Stimulated activated CD4-positive, alpha-beta T cell treated with anti-CD3 and anti-CD28 coated beads, TNF-alpha, amount 100 ng/mL, for 4 hours (primary cell): ENCODE results near the gene SLC24A5.
A peak's percentile ranks its signal among the peaks of the same experiment; 100 is the strongest.

Experiments
- DNase-seq, 3 experiments: peaks; one replicate each; pipeline ENCODE4 v3.0.0-alpha.2; 2020; ENCODE audit warnings: low read depth in 3 of 3

The SLC24A5 gene

GRCh38 chr15:48112242-48112641 is 8.5 kb upstream of the SLC24A5 start:
- no peak for DNase-seq

GRCh38 chr15:48119277-48119676 is 1.5 kb upstream of the SLC24A5 start:
- DNase-seq: no peak

- no peak for DNase-seq
These were observed 1.1 kb downstream of the SLC24A5 start for GRCh38 chr15:48121849-48122248.

- no peak for DNase-seq
These were observed 6.0 kb downstream of the SLC24A5 start for GRCh38 chr15:48126667-48127355.

- DNase-seq: no peak
These were observed 10.5 kb downstream of the SLC24A5 start for GRCh38 chr15:48131324-48131723.

- DNase-seq: no peak
These were observed 12.1 kb downstream of the SLC24A5 start for GRCh38 chr15:48132874-48133273.

- no peak for DNase-seq
These were observed 23.1 kb downstream of the SLC24A5 start for GRCh38 chr15:48143856-48144255.

- no peak for DNase-seq
These were observed 24.1 kb downstream of the SLC24A5 start for GRCh38 chr15:48144889-48145288.

GRCh38 chr15:48145923-48146322 is 25.1 kb downstream of the SLC24A5 start:
- no peak for DNase-seq

- no peak for DNase-seq
These were observed 26.6 kb downstream of the SLC24A5 start for GRCh38 chr15:48147358-48147757.

- no peak for DNase-seq
These were observed 29.1 kb downstream of the SLC24A5 start for GRCh38 chr15:48149858-48150257.

GRCh38 chr15:48153526-48153925 is 32.7 kb downstream of the SLC24A5 start:
- DNase-seq: no peak

- DNase-seq: no peak
These were observed 47.8 kb downstream of the SLC24A5 start for GRCh38 chr15:48168616-48169015.

- no peak for DNase-seq
These were observed 50.2 kb downstream of the SLC24A5 start for GRCh38 chr15:48170981-48171380.

- no peak for DNase-seq
These were observed 54.3 kb downstream of the SLC24A5 start for GRCh38 chr15:48175126-48175525.

GRCh38 chr15:48176112-48176511 is 55.3 kb downstream of the SLC24A5 start:
- DNase-seq: no peak

GRCh38 chr15:48176957-48177356 is 56.2 kb downstream of the SLC24A5 start:
- no peak for DNase-seq

- no peak for DNase-seq
These were observed 56.6 kb downstream of the SLC24A5 start for GRCh38 chr15:48177383-48177765.

- DNase-seq: peak; percentile 10 to 49 (median 41)
These were observed 57.2 kb downstream of the SLC24A5 start, which contains the start of gene MYEF2 for GRCh38 chr15:48177766-48178647. MYEF2 (minus strand) TSS chr15:48178295; CDS start chr15:48178237, 58 bp downstream.

- no peak for DNase-seq
These were observed 57.8 kb downstream of the SLC24A5 start for GRCh38 chr15:48178648-48178931.

GRCh38 chr15:48182749-48183148 is 62.0 kb downstream of the SLC24A5 start:
- DNase-seq: no peak

GRCh38 chr15:48185529-48185928 is 64.7 kb downstream of the SLC24A5 start:
- DNase-seq: no peak

GRCh38 chr15:48186271-48186670 is 65.5 kb downstream of the SLC24A5 start:
- no peak for DNase-seq
